GM12874 (cell line): ENCODE data around the gene COL2A1.

ENCODE experiments used
- TF ChIP-seq, protein P1 (sequence below): IDR thresholded peaks from 2 replicates; pipeline ENCODE4 v1.5.1; 2011; ENCODE audit warnings: low read depth, mild to moderate bottlenecking, control low read depth, low read length, moderate library complexity; ENCODE audit not compliant: insufficient read depth

The COL2A1 gene

DNA sequence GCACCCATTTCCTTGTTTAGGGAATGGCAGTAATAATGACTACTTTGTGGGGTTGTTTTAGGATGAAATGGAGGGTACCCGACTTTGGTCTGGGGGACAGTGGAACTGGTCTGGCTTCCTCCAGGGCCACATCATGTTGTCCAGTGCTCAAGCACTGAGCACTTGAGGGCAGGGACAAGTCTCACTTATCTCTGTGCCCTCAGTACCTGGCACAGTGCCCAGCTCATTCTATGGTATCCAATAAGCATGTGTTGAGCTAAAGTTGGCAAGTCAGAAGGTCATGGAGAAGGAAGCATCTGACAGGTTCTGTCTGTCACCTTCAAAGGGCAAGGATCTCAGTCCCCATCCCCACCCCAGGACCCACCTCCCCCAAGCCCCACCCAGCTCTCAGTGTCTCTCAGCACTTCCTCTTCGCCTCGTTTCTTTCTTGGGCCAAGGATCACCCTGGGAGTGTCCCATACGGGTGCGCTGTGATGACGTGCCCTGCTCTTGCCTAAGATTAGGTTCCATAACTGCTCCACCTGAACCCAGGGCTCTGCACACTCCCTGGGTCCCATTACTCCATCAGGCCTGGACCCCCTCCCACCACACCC, 65.2 kb downstream of the COL2A1 start:
- TF ChIP-seq, protein P1, sequence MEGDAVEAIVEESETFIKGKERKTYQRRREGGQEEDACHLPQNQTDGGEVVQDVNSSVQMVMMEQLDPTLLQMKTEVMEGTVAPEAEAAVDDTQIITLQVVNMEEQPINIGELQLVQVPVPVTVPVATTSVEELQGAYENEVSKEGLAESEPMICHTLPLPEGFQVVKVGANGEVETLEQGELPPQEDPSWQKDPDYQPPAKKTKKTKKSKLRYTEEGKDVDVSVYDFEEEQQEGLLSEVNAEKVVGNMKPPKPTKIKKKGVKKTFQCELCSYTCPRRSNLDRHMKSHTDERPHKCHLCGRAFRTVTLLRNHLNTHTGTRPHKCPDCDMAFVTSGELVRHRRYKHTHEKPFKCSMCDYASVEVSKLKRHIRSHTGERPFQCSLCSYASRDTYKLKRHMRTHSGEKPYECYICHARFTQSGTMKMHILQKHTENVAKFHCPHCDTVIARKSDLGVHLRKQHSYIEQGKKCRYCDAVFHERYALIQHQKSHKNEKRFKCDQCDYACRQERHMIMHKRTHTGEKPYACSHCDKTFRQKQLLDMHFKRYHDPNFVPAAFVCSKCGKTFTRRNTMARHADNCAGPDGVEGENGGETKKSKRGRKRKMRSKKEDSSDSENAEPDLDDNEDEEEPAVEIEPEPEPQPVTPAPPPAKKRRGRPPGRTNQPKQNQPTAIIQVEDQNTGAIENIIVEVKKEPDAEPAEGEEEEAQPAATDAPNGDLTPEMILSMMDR = no peak

DNA sequence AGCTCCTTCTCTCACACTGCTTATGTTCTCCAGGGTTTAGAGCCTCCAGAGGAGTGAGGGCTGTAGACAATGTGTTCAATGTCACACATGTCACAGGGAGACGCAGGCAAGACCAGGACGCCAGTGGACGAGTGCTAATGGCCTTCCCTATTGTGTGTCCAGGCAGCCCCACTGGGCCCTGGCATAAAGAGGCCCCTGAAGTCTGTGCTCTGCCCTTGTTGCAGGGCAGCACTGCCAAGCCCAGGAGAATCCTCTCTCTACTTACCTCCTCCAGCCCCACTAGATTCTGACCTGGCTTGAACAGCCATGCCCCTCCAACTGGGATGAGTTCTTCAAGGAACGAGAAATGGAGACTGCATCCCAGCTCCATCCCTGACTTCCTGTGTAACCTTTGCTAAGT, 65.7 kb downstream of the COL2A1 start:
- TF ChIP-seq, protein P1 = no peak

DNA sequence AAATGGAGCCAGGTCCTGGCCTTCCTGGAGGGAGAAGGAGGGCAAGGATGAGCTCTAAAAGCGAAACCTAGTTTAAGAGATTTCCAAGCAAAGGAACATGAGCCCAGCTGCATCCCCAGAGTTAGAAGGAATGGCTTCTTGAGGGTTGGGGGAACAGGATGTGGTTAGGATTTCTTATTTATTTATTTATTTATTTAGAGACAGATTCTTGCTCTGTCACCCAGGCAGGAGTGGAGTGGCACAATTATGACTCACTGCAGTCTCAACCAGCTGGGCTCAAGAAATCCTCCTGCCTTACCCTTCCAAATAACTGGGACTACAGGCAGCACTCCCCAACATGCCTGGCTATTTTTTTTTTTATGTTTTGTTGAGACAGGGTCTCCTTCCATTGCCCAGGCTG, 66.2 kb downstream of the COL2A1 start:
- TF ChIP-seq, protein P1 = no peak

DNA sequence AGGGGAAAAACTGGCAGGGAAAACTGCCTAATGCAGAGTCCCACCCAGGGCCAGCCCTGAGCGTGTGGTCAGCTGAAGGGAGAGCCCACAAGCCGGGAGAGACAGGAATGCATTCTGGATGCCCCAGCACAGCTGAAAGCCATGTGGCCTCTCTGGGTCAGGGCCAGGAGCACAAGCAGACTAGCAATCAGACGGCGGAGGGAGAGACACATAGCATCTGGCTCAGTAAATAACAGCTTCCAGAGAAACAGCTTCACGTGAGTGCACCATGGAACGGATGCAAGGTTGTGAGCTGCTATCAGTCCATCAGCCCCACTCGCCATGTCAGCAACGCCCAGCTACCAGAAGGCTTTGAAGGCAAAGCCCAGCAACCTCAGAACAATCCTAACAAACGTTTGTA, 69.1 kb downstream of the COL2A1 start:
- TF ChIP-seq, protein P1 = no peak

DNA sequence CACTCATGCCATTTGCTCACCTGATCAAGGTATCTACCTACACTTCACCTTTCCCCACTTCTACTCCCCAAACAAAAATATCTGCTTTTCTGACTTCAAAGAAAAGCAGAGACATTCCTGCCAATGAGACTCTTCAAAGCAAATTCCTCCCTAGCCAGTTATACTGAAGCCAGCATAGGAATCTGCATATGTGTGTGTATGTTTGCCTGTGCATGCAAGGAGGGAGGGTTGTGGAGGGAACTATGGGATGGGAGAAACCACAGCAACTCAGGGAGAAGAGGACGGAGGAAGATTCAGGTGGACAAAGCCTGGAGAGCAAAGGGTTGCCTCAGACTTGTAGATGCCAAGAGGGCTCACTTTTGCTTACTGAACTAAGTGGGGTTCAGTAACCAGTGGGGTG, 73.1 kb downstream of the COL2A1 start:
- TF ChIP-seq, protein P1 = no peak

DNA sequence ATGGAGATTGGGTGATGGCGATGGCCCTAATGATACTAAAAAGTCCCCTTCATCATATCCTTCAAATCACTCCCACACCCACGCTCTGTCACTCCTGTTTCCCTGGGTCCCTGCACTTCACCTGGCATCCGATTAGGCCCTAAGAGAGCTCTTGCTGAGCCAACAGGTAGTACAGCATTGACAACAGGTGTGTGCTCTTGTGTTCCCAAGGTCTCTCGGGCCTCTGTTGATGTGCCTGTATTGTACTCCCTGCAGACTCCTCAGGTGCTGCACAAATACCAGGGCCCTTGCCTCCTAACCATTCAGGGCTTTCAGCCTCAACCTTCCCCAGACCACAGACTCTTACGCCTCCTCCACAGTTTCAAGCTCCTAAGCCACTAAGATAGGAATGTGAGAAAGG, 73.6 kb downstream of the COL2A1 start:
- TF ChIP-seq, protein P1 = no peak

DNA sequence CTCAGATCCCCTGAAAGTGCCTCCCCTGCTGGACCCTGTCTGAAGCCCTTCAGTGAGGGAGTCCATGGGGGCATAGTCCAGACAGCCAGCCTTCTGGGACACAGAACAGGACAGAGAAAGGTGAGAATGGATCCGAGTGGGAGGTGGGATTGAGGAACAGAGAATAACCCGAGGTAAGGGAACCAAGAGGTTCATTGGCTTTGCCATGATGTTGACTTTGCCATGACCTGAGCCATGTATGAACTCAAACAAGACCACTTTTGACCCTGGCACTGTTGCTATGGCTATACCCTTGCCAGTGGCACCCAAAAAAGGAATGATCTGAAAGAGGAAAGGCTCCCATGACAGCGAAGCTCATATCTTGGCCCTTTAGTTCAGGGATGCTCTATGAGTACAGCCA, 76.9 kb downstream of the COL2A1 start:
- TF ChIP-seq, protein P1 = no peak
